ENCODE data around the gene CPXM1. TPM values are rescaled to one million over a fixed set of nuclear protein-coding genes. Genes with fewer than 3 reads are reported as not detected.
A peak's percentile ranks its signal among the peaks of the same experiment; 100 is the strongest.
"Not testable (repeated sequence)": the region's sequence is repeated elsewhere in the genome, so short reads cannot be mapped to it uniquely, and the experiment has no call there.

Gene CPXM1
- total and polyA plus RNA-seq, 11 donors = 0.27 to 21.5 (median 0.72) TPM

GRCh38 chr20:2771631-2772080 is 28.8 kb downstream of the CPXM1 start:
- DNase-seq (no peak), ATAC-seq (peak in 2 of 4 donors; percentile 27 to 36)
- WGBS, 4 donors = 29 to 40% (median 34%) methylated on average over 12 of the region's 12 CpGs
- H3K27ac ChIP-seq = no peak overlapping the region
- H3K9me3 ChIP-seq = peaks cover 0 to 12% (median 2%) of the 10 kb centered on the region in 12 donors
- peaks cover 0 to 28% (median 0%) of the 10 kb centered on the region in 9 donors for H3K27me3 ChIP-seq
- TF ChIP-seq POLR2A (IDR thresholded peaks at IDR 0.05) (no peak), CTCF (IDR thresholded peaks at IDR 0.05) (no peak)
- peaks cover 0 to 9% (median 2%) of the 10 kb centered on the region in 12 donors for H3K4me1 ChIP-seq
- no peaks in the 10 kb centered on the region for H3K36me3 ChIP-seq
- intact Hi-C loops (cut with DNase I) = no loop called here
- no peak overlapping the region for H3K4me3 ChIP-seq

- peaks cover 0 to 28% (median 5%) of the 10 kb centered on the region in 9 donors for H3K27me3 ChIP-seq
- H3K27ac ChIP-seq; H3K4me1 ChIP-seq; DNase-seq; H3K4me3 ChIP-seq; intact Hi-C loops (cut with DNase I); H3K36me3 ChIP-seq; H3K9me3 ChIP-seq; ATAC-seq: not testable (repeated sequence)
- WGBS, 4 donors = 95 to 96% (median 95%) methylated on average over 12 of the region's 12 CpGs
Observed at GRCh38 chr20:2770091-2770490, 30.3 kb downstream of the CPXM1 start.

- H3K4me3 ChIP-seq = no peak overlapping the region
- no peak for ATAC-seq
- H3K27ac ChIP-seq = no peak overlapping the region
Observed at GRCh38 chr20:2768632-2769015, 31.8 kb downstream of the CPXM1 start.

GRCh38 chr20:2767768-2768631 is 32.4 kb downstream of the CPXM1 start:
- TF ChIP-seq POLR2A (IDR thresholded peaks at IDR 0.05) = no peak
- TF ChIP-seq CTCF (IDR thresholded peaks at IDR 0.05) = no peak
- whole genome bisulfite sequencing, 4 donors = 50 to 60% (median 54%) methylated on average over 7 to 15 of the region's 15 CpGs
- no peaks in the 10 kb centered on the region for H3K9me3 ChIP-seq
- H3K4me3 ChIP-seq = no peak overlapping the region
- peak; percentile 42 to 89 (median 73) for ATAC-seq
- no peak overlapping the region for H3K27ac ChIP-seq
- intact Hi-C loops (cut with DNase I) = no loop called here
- peak in 2 of 5 donors; percentile 54 to 63 for DNase-seq
- H3K27me3 ChIP-seq = peaks cover 0 to 48% (median 11%) of the 10 kb centered on the region in 9 donors
- H3K4me1 ChIP-seq = peaks cover 0 to 9% (median 2%) of the 10 kb centered on the region in 12 donors
- no peaks in the 10 kb centered on the region for H3K36me3 ChIP-seq

More at GRCh38 chr20:2768632-2769015, 31.8 kb downstream of the CPXM1 start:
- Histone ChIP-seq H3K4me1 (peaks cover 0 to 9% (median 2%) of the 10 kb centered on the region in 12 donors), H3K36me3 (no peaks in the 10 kb centered on the region), H3K27me3 (peaks cover 0 to 42% (median 11%) of the 10 kb centered on the region in 9 donors), H3K9me3 (no peaks in the 10 kb centered on the region)
- WGBS, 4 donors = 50 to 75% (median 63%) methylated on average over 5 of the region's 5 CpGs
- intact Hi-C loops (cut with DNase I) = no loop called here
- DNase-seq = no peak
- TF ChIP-seq POLR2A (IDR thresholded peaks at IDR 0.05) (no peak), CTCF (IDR thresholded peaks at IDR 0.05) (no peak)
